DMS53 (cell line): Measurements from ENCODE around the gene CAPRIN1.

ENCODE experiments used
- DNase-seq: peaks from one replicate; lab custom pipeline; 2025; lab: John Stamatoyannopoulos, UW

CAPRIN1 gene

GRCh38 chr11:34145847-34146381, 94.4 kb downstream of the CAPRIN1 start:
- no peak for DNase-seq

- no peak for DNase-seq
Observed at GRCh38 chr11:34146411-34146810, 94.9 kb downstream of the CAPRIN1 start.

GRCh38 chr11:34146866-34147265, 95.3 kb downstream of the CAPRIN1 start:
- no peak for DNase-seq

- no peak for DNase-seq
Observed at GRCh38 chr11:34147581-34147980, 96.0 kb downstream of the CAPRIN1 start.

- no peak for DNase-seq
Observed at GRCh38 chr11:34148504-34149165, 97.1 kb downstream of the CAPRIN1 start.

- DNase-seq, result no peak
Observed at GRCh38 chr11:34149274-34149673, 97.7 kb downstream of the CAPRIN1 start.

- peak; percentile 28 for DNase-seq
Observed at GRCh38 chr11:34149786-34150185, 98.3 kb downstream of the CAPRIN1 start.

- DNase-seq, result no peak
Observed at GRCh38 chr11:34150494-34151151, 99.1 kb downstream of the CAPRIN1 start.
